Stimulated activated CD8-positive, alpha-beta memory T cell treated with anti-CD3 and anti-CD28 coated beads, Interleukin-12 subunit alpha, Interleukin-12 subunit beta, amount 100 ng/mL, for 4 hours (primary cell): ENCODE measurements around the gene TXNL4A.

Experiments
- DNase-seq: peaks from one replicate; pipeline ENCODE4 v3.0.0-alpha.2; 2020; ENCODE audit warnings: low read depth

TXNL4A gene

DNA sequence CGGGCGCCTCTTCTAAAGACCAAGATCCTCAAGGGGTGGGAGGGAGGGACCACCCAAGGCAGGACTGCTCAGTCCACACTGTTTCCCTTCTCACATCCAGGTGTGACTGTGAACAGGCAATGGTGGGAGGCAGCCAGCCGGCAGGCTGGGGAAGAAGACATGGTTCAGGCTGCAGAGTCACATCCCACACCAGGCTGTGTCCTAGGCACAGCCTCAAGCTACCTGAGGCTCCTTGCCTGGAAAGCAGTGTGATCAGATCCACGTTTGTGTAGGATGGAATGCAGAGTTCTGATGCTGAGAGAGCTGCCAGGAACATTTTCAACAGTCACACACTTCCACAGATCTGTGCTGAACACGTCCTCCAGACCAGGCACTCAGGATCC is 53.3 kb downstream of the TXNL4A start:
- no peak for DNase-seq

DNA sequence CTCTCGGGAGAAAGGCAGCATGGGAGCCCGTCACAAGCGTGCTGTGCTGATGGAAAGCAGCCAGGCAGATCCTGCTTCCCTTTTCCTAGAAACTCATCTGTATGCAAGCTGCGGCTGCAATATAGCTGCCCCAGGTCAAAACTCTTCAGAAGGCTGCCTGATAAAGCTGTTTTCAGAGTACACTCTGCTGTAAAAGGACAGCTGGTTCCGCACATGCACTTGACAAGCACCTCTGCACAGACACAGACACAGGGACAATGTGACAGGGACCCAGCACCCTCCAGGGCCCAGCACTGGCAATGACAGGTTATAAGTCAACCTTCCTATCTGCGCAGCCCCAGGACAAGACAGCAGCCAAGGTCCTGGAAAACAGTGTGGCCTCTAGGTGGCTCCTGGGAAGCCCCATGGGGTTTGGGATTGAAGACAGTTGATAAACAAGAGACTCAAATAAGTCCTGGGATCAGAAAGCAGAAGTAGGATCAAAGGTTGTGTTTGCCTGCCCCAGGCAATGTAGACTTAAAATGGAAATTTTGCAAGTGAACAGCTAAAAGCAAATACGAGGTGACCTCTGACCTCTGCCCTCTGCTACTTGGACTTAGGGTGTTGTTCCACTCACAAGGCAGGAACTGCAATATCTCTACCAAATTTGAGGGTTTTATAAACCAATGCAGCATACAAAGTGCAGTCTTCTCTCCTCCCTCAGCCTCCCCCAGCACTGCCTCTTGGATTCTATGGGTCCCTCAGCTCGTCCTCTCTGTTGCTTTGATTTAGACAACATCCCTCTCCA is 53.9 kb downstream of the TXNL4A start:
- no peak for DNase-seq

DNA sequence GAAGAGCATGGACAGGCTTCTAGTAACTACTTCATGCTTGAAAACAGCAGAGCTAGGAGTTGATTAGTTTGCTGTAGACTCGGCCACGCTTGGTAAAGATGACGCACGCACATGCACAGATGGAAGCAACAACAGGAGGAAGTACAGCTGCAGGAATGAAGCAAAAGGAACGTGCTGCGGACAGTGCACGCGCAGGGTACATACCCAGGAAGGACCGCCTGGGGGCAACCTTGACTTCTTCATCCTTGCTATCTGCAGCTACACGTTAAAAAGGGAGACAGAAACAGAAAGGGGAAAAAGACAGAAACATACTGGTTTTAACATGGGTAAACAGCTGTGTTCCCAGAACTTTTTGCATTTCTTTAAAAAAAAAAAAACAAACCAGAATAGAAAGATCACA is 54.6 kb downstream of the TXNL4A start:
- no peak for DNase-seq

DNA sequence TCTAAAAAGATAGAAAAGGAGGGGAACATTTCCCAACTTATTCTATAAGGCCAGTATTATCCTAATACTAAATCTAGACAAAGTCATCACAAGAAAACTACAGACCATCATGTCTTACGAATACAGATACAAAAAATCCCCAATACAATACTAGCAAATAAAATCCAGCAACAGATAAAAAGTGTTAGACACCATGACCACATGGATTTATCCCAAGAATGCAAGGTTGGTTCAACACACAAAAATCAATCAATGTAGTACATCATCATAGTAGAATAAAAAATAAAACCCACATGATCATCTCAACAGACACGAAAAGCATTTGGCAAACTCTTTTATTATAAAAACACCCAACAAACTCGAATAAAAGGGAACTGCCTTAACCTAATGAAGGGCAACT is 55.5 kb downstream of the TXNL4A start:
- DNase-seq = no peak

DNA sequence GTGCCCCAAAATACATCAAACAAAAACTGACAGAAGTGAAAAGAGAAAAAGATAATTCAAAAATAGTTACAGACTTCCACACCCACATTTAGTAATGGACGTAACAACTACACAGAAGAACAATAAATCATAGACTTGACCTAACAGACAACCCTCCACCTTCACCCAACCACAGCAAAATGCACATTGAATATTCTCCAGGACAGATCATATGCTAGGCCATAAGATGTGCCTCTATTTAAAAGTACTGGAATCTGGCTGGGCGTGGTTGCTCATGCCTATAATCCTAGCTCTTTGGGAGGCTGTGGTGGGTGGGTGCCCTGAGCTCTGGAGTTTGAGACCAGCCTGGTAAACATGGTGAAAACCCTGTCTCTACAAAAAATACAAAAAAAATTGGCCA is 56.9 kb downstream of the TXNL4A start:
- DNase-seq = no peak

DNA sequence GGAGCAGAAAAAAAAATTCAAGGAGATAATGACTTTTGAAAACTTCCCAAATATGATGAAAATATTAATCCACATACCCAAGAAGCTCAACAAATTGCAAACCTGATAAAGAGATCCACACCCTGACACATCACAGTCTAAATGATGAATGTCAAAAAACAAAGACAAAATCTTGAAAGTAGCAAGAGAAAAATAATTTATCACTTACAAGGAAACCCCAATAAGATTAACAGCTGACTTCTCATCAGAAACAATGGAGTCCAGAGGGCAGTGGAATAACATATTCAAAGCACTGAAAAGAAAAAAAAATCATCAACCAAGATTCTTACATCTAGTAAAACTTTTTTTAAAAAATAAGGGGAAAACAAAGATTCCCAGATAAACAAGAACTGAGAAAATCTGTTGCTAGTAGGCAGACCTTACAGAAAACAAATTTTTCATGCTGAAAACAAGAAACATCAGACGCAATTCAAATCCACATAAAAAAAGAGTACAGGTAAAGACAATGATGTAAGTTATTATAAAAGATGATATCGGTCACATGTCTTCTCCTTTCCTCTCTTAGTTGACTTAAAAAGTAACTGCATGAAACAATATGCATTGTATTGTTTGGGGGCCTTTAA is 58.2 kb downstream of the TXNL4A start:
- no peak for DNase-seq

DNA sequence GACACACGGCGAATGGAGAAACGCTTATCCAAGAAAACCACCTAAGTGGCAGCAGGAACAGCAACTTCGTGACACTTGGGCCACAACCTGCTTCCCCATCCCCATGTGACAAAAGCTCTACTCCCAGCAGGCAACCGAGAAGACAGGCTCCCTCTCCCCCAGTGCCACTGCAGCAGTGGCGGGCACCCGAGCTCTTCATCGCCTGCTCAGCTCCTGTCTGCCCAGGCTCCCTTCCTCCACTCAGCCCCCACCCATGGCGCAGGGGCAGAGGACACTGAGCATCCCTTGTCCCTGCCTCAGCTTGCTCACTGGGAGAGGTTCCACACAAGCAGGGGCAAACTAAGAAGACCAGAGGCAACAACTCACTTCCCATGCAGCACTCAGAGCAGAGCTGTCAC is 59.8 kb downstream of the TXNL4A start:
- no peak for DNase-seq

DNA sequence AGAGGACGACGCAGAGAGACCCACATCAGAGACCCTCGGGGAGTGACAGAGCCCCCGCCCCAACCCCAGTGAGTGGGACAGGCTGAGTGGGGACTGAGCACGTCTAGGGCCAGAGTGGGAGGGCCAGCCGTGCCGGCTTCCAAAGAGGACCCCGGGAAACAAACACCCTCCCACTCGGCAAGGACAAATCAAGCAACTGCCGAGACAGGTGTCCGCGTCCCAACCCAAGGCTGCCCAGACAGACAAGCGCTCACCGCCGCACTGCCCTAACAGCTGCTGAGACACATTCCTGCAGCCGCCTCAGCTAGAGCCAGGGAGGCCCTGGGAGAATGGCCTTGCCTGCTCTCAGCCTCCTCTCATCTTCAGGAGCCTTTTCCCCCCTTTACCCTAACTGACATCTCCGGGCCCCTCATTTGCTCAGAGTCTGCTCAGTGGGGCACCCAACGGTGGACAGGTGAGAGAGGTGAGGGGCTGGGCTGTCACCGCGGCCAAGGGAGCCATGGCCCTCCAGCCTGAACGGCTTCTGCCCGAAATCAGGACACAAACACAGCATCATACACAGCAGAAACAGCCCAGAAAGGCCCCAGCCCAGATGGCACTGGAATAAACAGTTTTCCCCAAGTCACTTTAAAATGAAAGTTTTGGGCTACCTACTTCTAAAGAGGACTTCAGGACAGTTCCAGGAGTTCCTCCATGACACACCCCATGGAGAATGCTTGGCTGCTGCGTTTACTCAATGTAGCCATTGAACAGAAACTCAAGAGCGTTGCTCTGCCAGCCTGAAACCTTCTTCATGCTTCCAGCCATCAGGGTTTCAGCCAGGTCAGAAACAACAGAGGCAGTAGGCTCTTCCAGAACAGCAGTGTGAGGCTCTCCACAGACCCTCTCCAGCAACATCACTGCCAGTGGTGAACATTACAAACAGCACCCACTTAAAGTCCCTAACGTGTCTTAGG is 60.5 kb downstream of the TXNL4A start:
- DNase-seq = no peak

DNA sequence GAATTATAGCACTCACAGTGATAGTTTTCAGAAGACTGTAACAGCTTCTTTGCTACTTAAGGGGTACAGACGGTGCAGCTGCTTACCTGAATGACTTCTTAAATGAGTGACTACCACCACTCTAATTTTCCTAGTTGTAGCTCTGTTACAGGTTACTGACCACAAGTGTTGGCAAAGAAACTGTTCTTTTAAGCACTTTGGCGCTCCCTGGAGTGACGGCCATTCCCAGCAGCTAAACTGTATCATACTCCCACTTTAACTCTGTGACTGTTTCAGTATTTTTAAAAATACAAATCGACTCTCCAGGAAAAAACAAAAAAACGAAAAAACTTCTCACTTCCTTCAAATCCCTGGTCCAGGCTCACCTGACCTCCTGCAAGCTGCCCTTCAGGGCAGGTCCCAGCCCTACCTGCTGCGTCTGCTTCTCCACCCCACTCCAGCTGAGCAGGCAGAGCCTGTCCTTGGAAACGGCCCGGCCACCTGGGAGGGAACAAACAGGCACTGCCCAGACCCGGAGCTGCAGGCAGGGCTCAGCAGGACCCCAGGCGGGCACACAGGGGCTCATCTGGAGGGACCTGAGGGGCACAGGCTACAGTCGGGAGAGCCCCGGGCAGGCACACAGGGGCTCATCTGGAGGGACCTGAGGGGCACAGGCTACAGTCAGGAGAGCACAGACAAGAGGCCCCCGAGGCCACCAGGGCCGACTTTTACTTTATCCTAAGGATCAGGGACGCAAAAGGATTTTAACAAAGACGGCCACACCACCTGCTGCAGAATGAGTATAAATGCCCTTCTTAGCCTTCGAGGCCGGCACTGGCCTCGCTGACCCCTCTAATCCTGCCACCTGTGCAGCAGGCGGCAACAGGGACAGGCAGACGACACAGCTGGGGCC is 61.4 kb downstream of the TXNL4A start:
- no peak for DNase-seq

DNA sequence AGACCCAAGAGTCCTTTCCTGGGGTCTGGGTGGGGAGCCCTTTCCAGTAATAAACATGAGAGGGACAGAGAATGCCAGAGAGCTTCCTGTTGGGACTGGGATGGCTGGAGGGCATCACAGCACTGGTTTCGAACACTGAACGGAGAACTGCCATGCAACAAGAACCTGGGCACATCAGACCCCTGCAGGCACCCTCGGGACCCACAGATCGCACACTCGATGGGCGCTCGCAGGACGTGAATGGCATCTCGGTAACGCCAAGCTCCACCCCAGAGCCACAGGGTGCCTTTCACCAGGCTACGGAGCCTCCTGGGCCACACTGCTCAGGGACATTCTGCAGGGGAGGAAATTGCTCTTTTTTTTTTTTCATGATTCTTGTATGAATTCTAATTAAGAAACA is 62.1 kb downstream of the TXNL4A start:
- DNase-seq = no peak

DNA sequence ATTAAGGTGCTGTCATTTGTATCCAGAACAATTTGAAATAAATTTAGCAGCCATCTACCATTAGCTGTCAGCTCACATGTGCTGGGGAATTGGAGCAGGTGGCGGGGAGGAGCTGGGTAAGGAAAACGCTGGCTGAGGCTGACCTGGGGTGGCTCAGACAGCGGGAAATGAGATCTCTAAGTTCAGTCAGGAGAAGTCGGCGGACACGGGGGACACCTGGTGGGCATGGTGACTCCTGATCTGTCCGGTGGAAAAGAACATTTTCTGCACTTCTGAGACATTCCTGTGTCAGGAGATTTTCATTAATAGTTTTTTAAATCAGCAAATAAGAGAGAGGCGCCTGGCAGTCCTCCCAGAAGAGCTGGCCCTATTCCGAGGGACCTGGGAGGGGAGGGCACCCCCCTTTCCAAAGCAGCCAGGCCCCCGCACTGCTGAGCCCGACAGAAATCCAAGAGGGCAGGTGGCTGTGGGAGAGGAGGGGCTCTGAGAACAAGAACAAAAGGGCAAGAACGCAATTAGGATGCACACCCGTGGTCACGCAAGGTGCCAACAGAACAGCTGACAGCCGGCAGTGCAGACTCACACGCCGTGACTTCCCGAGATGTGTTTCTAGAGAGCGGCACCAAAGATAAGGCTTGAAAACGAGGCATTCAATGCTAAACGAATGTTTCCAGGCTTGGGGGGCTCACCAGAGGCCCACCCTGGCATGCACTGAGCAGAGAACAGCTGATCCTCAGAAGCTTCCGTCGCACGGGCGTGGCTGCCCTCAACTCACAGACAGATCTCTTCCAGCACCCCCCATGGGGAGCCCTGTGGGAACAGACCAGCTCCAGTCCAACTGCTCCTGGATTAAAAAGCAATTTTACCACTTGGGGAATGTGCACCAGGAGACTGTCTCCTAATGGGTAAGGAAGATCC is 63.3 kb downstream of the TXNL4A start:
- DNase-seq = no peak

DNA sequence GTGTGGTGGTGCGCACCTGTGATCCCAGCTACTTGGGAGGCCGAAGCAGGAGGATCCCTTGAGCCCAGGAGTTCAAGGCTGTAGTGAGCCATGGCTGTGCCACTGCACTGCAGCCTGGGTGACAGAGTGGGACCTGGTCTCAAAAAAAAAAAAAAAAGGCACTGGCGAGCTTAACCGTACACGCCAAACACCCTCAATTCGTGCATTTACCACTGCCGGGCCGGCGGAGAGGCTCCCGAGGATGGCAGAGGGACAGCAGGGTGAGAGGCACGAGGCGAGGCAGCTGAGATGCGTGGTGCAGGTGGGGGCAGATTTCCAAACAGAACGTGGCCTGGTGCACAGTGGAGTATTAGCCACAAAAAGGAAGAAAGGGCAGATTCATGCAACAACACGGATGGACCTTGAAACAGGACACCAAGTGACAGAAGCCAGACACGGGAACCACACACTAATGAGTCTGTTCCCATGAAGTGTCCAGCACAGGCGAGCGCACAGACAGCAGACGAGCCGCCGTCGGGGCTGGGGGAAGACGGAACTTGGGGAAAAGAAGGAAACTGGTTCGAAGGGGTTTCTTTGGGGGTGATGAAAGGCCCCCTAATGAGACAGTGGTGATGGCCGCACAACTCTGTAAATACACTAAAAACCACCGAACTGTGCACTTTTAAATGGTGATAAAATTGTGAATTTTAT is 64.3 kb downstream of the TXNL4A start:
- DNase-seq = no peak

DNA sequence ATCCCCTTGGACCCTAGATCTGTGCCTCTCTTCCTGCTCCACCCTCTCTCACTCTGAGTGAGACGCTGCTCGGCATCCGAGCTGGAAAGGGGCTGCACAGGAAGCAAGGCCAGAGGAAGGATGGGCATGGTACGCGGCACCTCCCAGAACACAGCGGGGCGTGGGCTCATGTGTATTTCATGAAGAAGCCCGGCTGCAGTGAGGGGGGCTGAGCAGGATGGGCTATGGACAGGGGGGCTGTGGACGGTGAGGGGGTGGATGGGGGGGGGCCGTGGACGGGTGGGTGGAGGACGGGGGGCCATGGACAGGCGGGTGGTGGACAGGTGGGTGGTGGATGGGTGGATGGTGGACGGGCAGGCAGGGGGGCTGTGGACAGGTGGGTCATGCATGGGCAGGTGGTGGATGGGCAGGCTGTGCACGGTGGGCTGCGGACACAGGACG is 65.4 kb downstream of the TXNL4A start:
- DNase-seq = no peak

DNA sequence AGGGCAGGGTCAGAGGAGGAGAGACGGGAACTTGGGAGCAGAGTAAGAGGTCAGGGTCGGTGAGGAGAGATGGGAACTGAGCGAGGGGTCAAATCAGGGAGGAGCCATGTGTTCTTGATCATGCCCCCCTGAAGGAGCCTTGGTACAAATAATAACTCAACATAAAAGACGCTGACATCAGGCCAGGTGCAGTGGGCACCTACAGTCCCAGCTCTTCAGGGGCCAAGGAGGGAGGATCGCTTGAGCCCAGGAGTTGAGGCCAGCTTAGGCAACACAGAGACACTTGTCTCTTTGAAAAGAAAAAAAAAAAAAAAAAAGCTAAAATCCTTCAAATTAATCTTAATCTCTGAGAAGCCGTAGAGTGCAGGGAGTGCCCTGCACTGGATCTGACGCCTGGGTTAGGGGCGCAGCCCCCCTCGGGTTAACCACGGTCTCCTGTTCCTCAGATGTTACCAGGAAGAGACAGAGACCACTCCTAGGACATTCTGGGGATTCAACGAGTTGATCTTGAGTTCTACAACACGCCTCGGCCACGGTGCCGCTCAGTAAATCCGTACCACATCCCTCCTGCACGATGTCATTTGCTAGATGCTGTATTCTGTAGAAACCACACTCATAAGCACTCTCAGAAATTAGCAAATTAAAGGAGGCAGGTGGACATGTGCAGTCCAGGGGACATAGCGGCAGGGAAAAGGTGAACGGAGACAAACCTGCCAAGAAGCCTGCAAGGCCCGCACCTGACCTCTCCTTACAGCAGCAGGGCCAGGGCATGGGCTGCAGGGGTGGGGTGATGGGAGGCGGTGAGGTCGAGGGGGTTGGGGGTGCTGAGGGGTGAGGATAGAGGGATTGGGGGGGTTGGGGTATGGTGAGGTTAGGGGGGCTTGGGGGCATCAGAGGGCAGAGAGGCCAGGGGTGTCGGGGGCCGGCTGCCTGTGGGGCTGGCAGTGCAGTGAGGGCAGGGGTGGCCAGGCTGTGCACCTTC is 66.1 kb downstream of the TXNL4A start:
- no peak for DNase-seq
